NCI-H1092 (cell line): ENCODE measurements around the gene FAM118B.

Experiments used
- DNase-seq: peaks from one replicate; lab custom pipeline; 2025; lab: John Stamatoyannopoulos, UW

The FAM118B gene

DNA sequence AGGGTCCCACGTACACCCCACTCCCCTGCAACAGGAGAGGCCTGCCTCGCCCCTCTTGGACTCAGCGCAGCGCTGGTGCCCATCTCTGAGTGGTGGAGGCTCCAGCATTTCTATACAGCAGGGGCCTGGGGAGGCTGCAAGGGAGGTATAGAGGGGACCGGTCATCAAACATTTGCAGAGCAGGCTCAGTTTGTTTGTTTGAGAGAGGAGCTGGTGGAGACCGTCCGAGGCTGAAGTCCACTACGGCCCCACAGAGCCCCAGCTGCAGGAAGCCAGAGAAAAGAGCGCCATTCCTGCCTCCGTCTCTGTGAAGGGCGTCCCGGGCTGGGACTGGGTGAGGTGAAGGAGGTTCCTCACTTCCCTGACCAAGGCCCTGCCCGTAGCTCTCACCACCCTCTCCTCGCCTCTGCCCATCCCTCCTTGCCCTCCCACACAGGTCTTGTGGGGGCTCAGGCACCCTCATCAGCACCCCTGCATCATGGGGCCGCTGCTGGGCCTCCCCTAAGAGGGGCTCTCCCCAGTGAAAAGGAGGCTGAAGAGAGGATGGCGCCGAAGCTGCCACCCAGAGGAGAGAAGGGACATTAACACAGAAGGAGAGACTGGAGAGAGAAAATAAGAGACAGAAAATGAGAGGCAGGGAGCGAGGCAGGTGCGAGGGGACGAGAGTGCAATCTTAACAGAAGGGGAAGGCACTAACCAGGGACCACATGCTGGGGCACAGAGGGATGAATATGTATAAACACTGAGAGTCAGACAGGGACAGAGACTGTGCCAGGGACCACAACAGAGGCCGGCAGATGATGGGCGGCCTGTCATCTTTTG lies 24.7 kb upstream of the FAM118B start:
- DNase-seq, result peak; percentile 22

- no peak for DNase-seq
Measured at GRCh38 chr11:126188332-126189108, 23.1 kb upstream of the FAM118B start.

DNA sequence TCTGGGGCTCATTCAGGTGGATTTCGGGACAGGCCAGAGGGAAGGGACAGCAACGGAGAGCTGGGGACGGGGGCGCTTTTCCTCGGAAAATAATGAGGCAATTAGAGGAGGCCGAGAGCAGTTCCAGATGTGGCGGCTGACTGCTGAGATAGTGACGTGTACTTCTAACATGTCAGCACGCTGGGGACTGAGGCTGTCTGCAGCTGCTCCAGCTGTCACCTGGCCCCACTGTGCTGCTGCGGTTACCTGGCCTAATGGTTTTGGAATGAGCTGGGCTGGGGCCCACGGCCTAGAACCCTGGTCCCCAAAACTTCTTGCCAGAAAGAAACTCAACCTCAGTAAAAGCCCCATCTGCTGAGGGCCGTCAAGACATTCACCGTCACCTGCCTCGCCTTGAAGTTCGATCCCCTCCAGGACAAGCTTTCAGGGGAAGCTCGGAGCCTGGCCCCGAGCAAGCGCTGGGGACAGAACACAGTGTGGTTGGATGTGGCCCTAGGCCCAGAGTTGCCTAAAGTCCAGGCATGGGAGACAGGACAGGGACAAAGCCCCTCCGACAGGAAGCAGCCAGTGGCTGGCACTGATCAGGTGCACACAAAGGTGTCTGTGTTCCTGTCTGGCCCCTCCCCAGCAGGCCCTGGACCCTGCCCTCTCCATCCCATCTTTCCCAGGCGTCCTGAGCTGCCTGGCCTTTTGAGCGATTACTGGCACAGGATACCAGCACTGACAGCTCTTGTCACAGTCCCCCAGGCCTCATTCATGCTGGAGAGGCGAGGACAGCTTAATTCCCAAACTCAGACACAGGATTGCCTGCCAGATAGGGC lies 22.3 kb upstream of the FAM118B start:
- DNase-seq, result no peak

- DNase-seq, result no peak
Measured at GRCh38 chr11:126190792-126191191, 20.8 kb upstream of the FAM118B start.

- no peak for DNase-seq
Measured at GRCh38 chr11:126191379-126192073, 20.1 kb upstream of the FAM118B start.

- no peak for DNase-seq
Measured at GRCh38 chr11:126192361-126192760, 19.2 kb upstream of the FAM118B start.

GRCh38 chr11:126193038-126193478 lies 18.5 kb upstream of the FAM118B start:
- no peak for DNase-seq

- DNase-seq, result peak; percentile 17
Measured at GRCh38 chr11:126194121-126194543, 17.4 kb upstream of the FAM118B start.

- no peak for DNase-seq
Measured at GRCh38 chr11:126195119-126195518, 16.5 kb upstream of the FAM118B start.

DNA sequence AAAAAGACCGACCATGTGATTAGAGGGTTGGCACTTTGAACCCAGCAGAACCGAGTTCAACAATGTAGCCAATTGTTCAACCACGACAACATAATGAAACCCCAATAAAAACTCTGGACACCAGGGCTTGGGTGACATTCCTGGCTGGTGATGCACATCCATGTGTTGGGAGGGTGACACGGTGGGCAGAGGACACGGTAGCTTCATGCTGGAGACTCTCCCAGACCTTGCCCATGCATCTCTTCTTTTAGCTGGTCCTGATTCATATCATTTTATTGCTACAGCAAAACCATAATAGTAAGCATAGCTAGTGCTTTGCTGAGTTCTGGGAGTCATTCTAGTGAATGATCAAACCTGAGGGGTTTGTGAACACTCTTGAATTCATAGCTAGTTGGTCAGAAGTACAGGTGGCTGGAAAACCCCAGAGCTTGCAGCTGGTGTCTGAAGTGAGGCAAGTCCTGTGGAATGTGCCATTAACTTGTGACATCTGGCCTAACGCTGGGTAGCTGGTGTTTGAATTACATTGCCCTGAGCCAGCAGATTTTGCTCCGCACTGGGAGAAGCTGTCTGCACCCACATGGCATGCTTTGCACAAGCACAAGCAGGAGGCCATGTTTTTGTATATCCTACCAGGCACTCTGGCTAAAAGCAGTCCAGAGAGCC lies 14.2 kb upstream of the FAM118B start:
- no peak for DNase-seq

DNA sequence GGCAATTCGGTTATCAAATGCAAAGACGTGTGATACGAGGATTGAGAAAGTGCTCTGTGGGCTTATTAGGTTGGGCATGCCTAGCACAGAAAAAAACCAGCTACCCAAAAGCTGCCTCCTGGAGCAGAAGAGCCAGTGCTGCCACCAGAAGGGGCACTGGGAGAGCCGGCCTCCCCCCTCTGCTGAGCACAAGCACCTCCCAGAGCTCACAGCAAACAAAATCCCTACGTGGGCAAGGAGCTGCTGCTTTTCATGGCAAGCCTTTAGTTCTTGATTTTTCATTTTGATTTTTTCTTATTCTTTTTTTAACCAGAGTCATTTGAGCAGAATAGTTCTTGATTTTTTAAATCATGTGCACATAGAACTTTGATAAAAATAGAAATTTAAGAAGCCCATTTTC lies 12.9 kb upstream of the FAM118B start:
- DNase-seq, result no peak

- DNase-seq, result no peak
Measured at GRCh38 chr11:126202646-126203359, 8.8 kb upstream of the FAM118B start.

- DNase-seq, result no peak
Measured at GRCh38 chr11:126205359-126205758, 6.2 kb upstream of the FAM118B start.

- no peak for DNase-seq
Measured at GRCh38 chr11:126207896-126208295, 3.7 kb upstream of the FAM118B start.

- no peak for DNase-seq
Measured at GRCh38 chr11:126210871-126211235, 729 bp upstream of the FAM118B start.

DNA sequence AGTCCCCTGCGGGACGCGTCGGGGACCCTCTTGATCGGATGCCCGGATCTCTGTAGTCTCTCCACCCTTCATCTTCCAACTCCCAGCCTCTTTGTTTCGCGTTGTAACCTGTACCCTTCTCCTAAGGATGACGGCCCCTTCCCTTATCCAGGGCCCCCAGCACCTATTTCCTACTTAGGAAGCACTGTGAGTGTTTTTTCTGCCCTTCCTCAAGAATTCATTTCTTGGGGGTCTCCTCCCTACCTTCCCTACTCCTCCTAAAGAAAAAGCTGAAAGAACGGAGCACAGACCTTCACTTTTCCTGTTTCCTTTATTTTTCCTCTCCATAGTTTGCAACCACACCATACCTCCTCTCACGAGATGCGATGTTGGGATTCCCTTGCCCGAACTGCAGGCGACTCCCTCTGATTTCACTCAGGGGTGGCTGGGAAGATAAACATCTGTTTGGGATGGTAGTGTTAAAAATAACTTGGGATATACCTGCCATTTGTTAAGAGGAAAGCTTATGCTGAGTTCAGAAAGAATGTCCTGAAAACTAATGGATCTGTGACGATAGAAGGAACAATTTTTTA lies 593 bp downstream of the FAM118B start:
- DNase-seq, result no peak

DNA sequence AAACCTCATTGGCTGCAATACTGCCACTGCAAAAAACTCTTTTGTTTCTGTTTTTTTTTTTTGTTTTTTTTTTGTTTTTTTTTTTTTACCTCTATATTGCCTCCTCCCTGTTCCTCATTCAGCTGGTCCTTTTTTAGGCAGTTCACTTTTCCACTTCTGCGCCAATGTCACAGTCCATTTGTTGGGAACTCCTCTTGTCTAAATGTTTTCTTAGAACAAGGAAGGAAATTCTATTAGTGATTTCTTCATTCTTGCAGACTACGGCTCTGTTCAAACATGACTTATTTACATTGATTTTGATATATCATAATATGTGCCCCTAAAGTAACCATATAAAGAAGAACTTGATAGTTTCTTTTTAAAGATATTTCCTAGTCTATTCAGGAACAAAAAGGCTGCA lies 2.9 kb downstream of the FAM118B start:
- no peak for DNase-seq

- no peak for DNase-seq
Measured at GRCh38 chr11:126214841-126215240, 3.3 kb downstream of the FAM118B start.

GRCh38 chr11:126216526-126217305 lies 5.1 kb downstream of the FAM118B start:
- no peak for DNase-seq
